ENCODE results near the gene DDX18. TPM values are rescaled to one million over a fixed set of nuclear protein-coding genes. Genes with fewer than 3 reads are reported as not detected.

The DDX18 gene
- total and polyA plus RNA-seq, 2 of the 4 experiments (the other 2 are of a cell fraction) = 34.6 to 69.9 TPM

- Histone ChIP-seq H3K23ac (ENCODE audit: low read depth, low read length) (no peak overlapping the region), H2BK20ac (ENCODE audit: low read depth, low read length) (no peak overlapping the region), H3K27ac (ENCODE audit: insufficient read depth, low read length) (no peak overlapping the region), H3K4ac (ENCODE audit: low read depth, low read length) (no peak overlapping the region), H2BK15ac (ENCODE audit: low read depth, low read length) (no peak overlapping the region), H3K4me1 (ENCODE audit: control insufficient read depth, insufficient read depth, low read length) (no peaks in the 10 kb centered on the region), H4K5ac (ENCODE audit: low read depth, low read length) (no peak overlapping the region), H3K4me2 (ENCODE audit: low read depth, low read length) (no peak overlapping the region), H2AFZ (replicated peaks; ENCODE audit: low read length, poor library complexity) (no peak overlapping the region), H2BK120ac (ENCODE audit: low read depth, low read length) (no peak overlapping the region), H4K91ac (ENCODE audit: insufficient read depth, low read depth, low read length) (no peak overlapping the region), H2BK5ac (ENCODE audit: low read depth, low read length, poor library complexity, severe bottlenecking) (no peak overlapping the region), H3K9me1 (ENCODE audit: insufficient read depth, low read length) (no peaks in the 10 kb centered on the region), H2AK9ac (replicated peaks; ENCODE audit: low read depth, low read length, poor library complexity) (no peak overlapping the region), H4K8ac (ENCODE audit: low read depth in 2 of 2, low read length in 2 of 2) (no peak overlapping the region), H3K79me1 (ENCODE audit: low read depth in 1 of 2, low read length in 2 of 2) (no peaks in the 10 kb centered on the region), H3K36me3 (ENCODE audit: control insufficient read depth, insufficient read depth, low read length) (no peaks in the 10 kb centered on the region), H3K27me3 (ENCODE audit: control insufficient read depth, insufficient read depth, low read length) (no peaks in the 10 kb centered on the region), H3K14ac (replicated peaks; ENCODE audit: low read depth, low read length) (no peak overlapping the region), H3K9ac (ENCODE audit: low read depth, low read length) (no peak overlapping the region), H3K18ac (ENCODE audit: low read depth, low read length) (no peak overlapping the region), H3K56ac (ENCODE audit: extremely low read depth, insufficient read depth, low read length) (no peak overlapping the region), H4K20me1 (ENCODE audit: insufficient read depth, low read length) (no peaks in the 10 kb centered on the region), H3K4me3 (ENCODE audit: insufficient read depth, low read depth, low read length) (no peak overlapping the region), H3K9me3 (ENCODE audit: control insufficient read depth, insufficient read depth, low read length) (no peaks in the 10 kb centered on the region), H2AK5ac (ENCODE audit: low read depth, low read length) (no peak overlapping the region)
- CTCF ChIA-PET = interaction anchor here (1.0 to 1.4 kb wide), 2 partner anchors 8 to 20 kb away, joined by 4 to 6 read pairs; partner anchors contain the start of gene DDX18
- POLR2A ChIA-PET (ENCODE audit: unreplicated experiment) = no interaction called here
- no TSS peak for BruUV-seq (replicated peaks)
- TF ChIP-seq RCOR1 (IDR thresholded peaks at IDR 0.05; ENCODE audit: insufficient replicate concordance, low read length) = no peak
- ATAC-seq (ENCODE audit: low read depth) (no peak), DNase-seq (peak; percentile 27)
- dilution Hi-C loops (cut with HindIII; ENCODE audit: low sequenced_read_pairs, unreplicated experiment) (no loop called here), intact Hi-C loops (cut with micrococcal nuclease) (no loop called here), in situ Hi-C loops (cut with MboI; ENCODE audit: low sequenced_read_pairs) (no loop called here)
- WGBS, 2 experiments (ENCODE audit: extremely low coverage in 2 of 2, insufficient read length in 1 of 2) = no CpG with 5 or more reads among the region's 2 CpGs
Observed at GRCh38 chr2:117794668-117795067, 19.8 kb upstream of the DDX18 start.
